Renal pelvis (tissue), 4 donors: ENCODE data around the gene ANGPTL2. TPM values are rescaled to one million over a fixed set of nuclear protein-coding genes. Genes with fewer than 3 reads are reported as not detected.

ENCODE experiments used
- DNase-seq: peaks from one replicate; pipeline ENCODE4 v3.0.0-alpha.2; 2013
- polyA plus RNA-seq, 3 donors: library from polyadenylated mRNA; unstranded; fragments of 120-200 nt; gene quantifications; one replicate each; pipeline ENCODE4 v1.2.1, GENCODE V29; 2013; ENCODE audit not compliant: insufficient read length in 3 of 3

Gene ANGPTL2
- polyA plus RNA-seq, 3 donors, result 6.8 to 10.1 (median 8.3) TPM

DNA sequence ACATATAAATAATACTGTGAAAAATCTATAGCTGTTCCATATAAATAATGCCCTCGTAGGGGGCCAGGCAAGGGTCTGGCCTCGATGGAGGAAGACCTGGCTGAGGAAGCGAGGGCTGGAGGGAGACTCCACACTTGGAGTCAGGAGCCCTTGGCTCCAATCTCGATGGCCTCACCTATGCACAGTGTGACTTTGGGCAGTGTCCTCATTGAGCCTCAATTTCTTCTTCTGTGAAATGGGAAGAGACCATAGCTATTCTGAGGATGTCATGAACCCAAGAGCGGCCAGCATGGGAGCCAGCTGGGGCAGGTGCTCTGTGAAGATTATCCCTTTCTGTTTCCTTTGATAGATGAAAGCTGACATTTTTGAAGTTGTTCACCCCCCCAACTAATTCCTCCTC lies 24.8 kb downstream of the ANGPTL2 start:
- DNase-seq, result no peak

DNA sequence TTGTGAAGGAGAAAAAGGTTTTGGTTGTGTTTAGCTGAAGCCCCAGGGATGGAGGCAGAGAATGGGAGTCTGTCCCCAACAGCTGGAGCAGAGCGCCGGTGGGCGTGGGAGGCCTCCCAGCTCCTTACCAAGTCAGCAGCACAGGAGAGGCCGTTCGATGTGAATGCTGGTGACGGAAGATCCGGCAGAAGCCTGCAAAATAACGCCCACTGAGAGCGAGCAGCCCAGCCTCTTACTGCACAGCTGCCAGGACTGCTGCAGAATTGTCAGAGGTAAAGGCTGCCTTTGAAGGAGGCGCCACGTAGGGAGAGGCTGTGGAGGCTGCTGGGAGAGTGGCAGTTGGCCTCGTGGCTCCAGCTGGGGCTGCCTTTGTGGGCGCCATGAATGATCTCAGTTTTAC lies 26.2 kb downstream of the ANGPTL2 start:
- no peak for DNase-seq

DNA sequence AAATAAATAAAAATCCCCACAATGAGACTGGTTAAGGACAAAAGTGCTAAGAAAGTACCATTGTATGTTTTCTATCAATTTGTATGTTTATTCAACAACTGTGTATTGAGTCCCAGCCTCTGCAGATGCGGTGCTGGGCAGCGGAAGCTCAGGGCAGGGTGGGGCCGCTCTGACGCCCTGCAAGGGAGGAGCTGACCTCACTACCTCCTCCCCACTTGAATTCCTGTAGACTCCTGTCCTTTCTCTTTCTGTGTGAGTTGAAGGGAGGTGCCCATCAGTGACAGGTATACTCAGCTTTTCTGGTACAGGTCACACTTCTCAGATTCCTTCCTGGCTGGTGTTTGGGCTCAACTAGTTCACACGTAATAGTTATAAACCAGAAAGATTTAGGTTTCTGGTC lies 27.0 kb downstream of the ANGPTL2 start:
- DNase-seq, result no peak

DNA sequence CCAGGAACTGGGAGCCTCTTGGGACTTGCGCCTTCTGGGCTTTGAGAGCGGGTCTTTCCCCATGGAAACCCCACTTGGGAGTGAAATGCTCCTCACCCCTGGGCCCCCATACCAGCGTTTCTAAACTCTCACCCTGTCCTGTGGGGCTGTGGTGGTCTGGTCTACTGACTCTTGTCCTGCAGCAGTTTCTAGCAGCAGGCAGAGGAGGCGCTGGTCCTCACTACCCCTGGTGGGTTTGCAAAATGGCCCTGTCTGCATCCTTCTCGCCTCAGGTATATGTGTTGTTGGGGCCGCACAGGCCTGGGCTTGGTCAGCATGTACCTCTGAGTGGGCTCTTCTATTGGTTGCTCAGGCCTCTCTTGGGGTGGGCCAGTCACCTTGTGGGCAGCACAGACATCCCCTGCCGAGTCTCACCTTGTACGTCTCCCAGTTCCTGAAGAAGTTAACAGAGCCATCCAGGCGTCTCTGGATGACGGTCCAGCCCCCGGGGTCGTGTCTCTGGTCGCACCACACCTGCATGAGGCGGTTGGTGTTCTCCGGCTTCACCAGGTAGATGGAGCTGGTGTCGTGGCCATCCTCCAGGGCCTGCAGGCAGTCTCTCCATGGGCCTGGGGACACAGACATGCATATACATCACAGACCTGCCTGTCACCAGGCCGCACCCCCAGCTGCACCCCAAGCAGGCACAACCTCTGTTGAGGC lies 29.0 kb downstream of the ANGPTL2 start:
- DNase-seq, result no peak

DNA sequence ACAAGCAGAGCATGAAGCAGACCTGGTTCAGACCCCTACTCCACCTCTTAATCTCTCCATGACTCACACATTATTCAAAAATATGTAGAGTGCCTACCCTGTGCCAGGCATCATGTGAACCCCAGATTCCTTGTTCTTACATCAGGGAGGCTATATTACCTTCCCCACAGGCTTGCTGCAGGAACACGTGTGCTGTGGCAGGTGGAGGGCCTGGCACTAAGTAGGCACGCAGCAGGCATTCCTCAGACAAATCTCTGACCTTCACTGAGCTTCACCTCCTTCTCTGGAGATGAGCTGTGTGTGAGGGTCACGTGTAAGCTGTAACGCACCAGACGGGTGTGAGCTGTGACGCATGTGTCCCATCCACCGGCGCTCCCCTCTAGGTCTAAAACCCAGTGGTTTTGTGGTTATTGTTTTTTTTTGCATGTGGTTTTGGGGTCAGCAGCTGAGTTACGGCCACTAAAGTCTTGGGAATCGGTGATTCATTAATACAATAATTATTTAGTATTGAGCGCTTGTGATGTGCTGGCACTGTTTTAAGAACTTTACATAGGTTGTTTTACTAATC lies 30.3 kb downstream of the ANGPTL2 start:
- no peak for DNase-seq

DNA sequence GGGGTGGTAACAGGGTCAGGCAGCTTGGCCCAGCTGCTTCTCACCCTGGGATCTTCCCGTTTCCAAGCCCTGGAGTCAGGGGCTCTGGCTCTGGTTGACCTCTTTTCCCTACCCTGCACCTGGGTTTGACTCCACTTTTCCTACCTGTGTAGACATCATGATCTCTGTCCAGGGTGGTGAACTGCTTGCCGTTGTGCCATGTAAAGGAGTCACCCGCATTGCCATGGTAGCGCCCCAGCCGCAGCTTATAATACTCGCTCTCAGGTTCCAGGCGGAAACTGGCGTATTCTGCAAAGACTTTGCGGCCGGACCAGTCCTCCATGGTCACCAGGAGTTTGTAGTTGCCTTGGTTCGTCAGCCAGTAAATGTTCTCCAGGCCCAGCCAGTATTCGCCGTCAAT lies 30.9 kb downstream of the ANGPTL2 start:
- no peak for DNase-seq

DNA sequence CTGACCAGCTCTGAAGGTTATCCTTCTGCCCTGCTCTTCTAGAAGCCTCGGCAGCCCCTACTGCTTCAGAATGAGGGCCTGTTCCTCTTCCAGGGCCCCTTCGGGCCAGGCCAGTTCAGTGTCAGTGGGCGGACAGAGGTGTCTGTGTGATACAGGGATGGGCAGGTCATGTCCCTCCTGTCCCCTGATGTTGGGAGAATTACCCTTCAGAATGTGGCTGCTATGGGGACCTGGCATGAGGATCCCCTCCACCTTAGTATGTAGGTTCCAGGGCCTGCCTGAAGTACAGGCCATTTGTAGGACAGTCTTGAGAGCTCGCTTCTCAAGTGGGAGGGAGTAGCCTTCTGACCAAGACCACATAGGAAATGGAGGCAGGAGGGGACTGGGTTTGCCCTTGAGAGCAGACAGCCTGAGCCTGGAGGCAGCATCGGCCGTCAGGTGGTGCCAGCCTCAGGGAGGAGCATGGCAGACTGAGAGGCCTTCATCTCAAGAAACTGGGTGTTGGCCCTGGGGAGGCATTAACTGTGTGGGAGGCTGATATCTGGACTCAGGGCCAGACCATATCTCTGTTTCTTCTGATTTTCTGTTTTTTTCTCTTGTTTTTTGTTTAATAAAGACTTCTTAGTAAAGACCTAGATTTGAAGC lies 32.0 kb downstream of the ANGPTL2 start:
- no peak for DNase-seq

DNA sequence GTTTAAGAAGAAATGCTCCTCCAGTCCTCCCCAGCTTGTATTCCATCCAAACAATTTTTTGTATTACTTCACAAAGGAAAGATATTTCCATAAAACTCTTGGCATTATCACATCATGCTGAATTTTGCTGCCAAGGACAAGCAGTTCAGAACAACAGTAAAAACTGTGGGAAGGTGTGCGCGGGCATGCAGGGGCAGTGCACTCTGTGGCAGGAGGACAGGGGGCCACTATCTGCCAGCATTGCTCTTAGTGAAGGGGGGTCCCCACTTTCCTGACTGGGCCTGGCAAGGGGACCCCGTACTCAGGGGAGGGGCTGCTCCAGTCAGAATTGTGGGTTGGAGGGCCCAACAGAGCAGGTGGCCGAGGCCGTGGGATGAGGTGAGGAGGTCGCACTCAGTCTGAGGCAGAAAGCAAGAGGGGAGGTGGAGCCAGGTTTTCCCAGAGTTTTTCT lies 32.8 kb downstream of the ANGPTL2 start:
- no peak for DNase-seq

DNA sequence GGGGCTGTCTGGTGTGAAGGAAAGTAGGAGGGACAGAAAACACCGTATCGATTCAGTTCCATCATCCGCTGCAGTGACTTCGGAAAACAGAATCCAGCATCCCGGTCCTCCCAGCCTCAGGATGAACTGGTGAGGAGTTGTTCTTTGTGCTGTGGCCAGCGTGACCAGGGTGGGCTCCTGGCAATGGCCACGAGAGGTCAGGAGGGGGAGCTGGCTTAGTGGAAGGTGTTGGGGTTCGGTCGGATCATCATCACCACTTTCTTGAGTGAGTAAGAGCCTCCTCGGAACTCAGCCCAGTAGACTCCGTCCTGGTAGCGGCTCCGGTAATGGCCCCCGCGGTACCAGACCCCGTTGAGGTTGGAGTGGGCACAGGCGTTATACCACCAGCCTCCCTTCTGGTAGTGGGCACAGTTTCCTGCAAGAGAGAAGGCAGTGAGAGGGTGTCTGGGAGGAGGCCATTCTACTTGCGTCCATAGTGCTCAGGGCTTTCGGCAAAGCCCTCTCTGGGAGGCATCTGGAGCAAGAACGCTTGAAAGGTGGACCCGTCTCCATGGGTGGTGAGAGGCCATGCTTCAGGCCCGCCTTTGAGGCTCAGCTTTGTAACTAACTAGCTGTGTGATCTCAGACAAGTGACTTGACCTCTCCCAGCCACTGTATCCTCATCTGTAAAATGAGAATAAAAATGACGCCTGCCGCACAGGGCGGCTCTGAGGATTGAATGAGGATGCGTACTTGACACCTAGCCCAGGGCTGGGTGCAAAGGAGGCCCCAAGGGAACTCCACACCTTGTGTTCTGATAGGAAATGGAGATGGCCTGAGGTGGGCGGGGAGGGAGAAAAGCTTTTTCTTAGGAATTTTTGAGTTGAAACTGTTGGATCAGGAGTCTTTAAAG lies 33.5 kb downstream of the ANGPTL2 start:
- no peak for DNase-seq

DNA sequence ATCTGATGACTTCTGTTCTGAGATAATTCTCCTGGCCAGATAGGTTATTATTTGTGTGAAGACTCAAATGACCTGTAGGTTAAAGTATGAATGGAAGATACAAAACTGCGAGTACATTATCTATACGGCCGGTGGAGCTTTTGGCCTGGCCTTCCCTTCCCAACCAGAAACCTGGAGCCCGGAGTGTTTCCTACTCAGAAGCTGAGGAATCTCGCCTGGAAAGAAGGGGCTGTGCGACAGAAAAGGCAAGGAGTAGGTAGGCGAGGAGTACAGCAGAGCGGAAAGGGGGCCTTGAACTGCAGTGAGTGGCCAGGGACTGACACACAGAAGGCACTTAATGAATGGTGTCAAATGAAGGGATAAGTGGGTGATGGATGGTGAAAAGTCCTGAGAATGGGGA lies 34.6 kb downstream of the ANGPTL2 start:
- DNase-seq, result no peak

DNA sequence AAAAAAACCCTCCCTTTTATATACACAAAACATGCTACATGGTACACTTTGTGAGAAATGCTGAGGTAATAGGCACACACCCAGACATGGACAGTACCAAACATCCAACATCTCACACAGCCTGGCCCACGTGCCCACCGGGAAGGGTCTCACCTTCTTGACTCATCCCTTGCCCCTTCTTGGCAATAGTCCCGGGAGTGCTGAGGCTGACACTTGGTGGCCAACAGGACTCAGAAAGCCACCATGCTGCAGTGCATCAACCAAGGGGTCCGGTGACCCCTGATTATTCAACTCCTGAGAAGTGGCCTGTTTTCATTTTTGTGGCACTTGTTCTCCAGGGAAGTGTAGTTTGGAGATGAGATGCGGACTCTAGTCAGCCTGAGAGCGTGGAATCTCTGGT lies 35.0 kb downstream of the ANGPTL2 start:
- DNase-seq, result no peak

DNA sequence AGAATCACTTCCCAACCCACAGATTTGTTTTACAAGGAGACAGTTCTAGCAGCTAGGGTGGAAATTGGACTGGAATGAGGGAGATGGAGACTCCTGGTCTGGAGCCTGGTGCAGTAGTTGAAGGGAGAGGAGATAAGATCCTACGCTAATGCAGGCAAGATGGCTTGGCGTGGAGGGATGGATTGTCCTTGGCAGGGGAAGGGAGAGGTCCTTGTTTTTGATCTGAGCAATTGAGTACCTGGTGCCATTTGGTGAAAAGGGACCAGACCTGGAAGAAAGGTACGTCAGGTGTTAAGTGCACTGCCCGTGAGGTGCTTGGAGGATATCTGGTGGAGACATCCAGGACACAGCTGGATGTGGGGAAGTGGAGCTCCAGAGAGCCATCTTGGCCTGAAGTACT lies 35.7 kb downstream of the ANGPTL2 start:
- DNase-seq, result no peak

DNA sequence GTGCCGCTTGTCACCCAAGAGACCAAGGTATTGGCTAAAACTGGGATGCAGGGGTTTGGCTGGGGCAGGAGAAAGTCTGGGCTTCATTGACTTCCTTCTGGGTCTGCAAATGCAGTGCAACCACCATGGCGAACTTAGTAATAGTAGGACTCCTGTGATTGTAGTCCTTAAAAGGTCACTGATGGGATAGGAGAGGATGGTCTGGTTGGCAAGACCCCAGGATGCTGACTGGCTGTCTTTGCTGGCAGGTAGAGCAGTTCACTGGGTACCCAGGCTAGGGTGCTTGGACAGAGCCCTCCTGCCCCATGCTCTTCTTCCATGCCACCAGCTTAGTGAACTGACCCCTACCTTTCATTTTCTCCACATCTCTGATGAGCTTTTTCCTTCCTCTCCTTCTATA lies 37.2 kb downstream of the ANGPTL2 start:
- DNase-seq, result no peak

DNA sequence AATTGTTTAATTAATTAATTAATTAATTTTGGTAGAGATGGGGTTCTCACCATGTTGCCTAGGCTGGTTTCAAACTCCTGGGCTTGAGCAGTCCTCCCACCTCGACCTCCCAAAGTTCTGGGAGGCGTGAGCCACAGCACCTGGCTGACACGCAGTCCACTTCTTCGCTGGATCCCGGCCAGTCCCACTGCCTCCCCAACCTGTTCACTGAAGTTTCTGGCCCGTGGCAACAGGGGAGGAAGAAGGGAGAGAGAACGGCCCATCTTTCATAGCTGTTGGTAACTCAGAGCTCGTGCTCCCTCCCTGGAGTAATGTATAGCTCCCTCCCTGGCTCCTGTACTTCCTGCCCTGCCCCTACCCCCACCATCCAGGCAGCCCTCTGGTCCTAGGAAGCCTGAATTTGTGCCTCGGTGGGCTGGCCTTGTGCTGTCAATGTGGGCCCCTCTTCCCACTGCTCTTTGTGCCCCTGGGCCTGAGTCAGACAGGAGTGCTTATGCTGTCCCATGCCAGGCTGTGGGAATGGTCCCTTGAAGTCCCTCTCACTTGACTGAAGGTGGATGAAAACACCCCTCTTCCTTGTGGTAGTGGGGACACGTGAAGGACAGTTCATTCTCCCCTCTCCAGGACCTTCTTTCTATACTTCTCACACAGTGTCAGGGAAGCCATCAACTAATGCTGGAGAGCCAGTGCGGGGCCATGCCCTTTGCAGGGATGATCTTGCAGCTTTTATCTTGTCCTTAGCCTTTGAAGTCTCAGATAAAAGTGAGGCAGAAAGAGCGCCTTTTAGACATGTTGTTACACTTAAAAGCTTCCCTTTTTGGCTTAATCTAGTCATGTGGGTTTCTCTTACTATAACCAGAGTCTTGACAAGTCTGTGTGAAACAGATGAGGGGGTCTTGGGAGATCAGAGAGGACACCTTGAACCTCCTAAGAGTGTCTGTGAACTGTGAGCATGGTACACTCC lies 38.1 kb downstream of the ANGPTL2 start:
- no peak for DNase-seq

DNA sequence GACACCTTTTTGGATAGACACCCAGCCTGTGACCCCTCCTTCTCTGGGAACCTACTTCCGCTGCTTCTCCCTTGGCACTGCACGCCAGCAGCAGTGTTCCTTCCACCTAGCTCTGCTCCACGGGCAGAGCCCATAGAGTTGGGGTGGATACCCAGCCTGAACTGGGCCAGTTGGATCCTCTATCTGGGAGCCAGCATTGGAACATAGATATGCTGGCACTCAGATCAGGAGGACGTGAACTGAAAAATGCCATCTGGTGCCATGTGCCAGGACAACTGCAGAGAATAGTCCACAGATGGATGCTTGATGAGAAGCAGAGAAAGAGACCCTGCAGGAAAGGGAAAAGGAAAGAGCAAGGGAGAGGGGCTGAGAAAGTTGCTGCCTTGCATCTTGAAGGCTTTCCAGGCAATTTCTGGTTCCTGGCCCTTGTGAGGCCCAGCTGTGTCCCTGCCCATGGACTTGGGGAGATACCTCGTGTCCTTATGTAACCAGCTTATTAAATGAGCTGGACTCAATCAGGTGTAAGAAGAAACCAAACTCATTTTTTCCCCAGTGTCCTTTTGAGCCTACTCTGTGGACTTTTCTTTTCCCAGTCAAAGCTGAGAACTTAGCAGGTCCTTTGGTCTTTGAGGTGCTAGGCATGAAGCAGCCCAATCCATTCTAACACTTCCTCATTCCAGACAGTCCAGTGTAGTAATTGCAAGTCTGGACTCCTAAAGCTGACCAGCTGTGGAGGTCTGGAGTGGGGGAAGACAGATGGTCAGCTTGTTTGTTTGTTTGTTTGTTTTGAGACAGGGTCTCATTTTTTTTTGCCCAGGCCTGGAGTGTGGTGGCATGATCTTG lies 39.1 kb downstream of the ANGPTL2 start:
- peak; percentile 24 for DNase-seq

DNA sequence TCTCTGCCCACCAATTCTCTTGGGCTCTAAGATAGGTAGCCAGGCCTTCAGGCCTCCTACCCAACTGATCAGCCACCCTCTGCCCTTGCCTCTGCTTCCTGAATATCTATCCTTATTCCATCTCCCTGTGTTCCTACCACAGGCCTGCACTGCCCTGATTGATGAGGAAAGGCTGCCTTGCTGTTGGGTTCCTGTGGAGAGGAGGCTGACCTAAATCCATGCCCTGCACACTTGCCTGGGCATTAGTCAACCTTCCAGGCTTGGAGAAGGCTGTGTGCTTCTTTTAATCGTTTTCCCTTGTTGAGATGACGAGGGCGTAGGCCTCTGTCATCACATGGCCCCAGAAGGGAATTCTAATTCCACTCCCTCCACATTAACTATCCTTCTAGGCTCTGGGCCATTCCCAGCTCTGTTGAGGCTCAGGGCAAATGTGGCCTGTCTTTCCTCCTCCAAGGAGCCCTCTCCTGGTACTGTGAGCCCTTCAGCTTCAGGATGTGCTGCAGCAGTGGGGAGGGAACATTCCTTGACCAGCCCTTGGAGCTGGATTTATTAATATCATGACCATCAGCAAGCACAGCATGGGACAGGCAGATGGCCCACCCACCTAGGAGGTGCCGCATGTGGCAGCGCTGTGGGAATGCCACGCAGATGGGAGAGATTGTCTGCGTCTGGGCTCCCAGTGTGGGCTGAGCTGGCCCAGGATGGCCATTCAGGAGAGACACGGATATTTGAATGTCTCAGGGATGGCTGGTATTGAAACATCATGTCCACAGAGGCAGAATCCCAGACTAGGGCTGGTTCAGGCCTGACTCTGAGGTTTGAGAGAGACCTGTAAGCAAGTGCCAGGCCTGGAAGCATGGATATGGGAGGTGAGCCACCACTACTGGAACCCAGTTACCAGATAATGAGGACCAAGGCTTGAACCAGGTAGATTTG lies 40.9 kb downstream of the ANGPTL2 start:
- no peak for DNase-seq

DNA sequence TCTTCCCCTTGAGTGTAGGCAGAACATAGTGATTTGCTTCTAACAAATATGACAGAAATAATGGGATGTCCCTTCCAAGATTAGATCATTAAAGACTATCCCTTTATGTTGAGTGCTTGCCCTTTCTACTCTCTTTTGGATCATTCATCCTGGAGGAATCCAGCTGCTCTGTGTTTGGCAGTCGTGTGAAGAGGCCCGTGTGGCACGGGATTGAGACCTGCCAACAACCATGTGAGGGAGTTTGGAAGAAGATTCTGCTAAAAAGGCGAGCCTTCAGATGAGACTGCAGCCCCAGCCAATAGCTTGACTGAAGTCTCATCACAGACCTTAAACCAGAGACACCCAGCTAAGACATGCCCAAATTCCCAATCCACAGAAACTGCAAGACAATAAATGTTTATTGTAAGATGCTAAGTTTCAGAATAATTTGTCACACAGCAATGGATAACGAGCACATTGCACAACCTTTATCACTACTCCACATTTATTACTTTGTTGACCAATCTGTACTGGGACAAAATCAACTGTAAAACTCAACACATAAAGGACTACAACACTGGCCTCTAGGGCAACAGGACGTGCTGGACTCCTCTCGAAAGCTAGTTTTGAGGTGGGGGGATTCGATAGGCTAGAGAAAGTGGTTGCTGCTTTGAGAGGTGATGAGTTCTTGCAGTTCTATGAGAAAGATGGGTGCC lies 42.8 kb downstream of the ANGPTL2 start:
- no peak for DNase-seq

DNA sequence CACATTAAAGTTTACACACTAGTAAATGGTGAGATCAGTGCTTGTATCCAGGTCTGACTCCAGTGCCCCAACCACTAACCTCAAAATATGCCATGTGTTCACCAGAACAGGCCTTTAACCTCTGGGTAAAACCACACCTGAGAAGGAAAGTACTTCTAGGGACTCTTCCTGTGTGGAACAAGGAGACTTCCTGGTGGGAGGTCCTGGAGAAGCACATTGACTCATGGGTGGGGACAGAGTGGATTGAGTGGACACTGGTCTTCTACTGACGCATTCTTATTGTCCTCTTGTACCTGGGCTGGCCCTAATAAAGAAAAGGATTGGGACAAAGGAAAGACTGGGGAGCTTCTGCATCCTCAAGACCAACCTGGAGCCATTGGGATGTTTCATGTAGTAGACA lies 43.4 kb downstream of the ANGPTL2 start:
- DNase-seq, result no peak
